Measurements from ENCODE around the gene NUTM2F.
"Not testable (repeated sequence)": the region's sequence is repeated elsewhere in the genome, so short reads cannot be mapped to it uniquely, and the experiment has no call there.

NUTM2F gene

DNA sequence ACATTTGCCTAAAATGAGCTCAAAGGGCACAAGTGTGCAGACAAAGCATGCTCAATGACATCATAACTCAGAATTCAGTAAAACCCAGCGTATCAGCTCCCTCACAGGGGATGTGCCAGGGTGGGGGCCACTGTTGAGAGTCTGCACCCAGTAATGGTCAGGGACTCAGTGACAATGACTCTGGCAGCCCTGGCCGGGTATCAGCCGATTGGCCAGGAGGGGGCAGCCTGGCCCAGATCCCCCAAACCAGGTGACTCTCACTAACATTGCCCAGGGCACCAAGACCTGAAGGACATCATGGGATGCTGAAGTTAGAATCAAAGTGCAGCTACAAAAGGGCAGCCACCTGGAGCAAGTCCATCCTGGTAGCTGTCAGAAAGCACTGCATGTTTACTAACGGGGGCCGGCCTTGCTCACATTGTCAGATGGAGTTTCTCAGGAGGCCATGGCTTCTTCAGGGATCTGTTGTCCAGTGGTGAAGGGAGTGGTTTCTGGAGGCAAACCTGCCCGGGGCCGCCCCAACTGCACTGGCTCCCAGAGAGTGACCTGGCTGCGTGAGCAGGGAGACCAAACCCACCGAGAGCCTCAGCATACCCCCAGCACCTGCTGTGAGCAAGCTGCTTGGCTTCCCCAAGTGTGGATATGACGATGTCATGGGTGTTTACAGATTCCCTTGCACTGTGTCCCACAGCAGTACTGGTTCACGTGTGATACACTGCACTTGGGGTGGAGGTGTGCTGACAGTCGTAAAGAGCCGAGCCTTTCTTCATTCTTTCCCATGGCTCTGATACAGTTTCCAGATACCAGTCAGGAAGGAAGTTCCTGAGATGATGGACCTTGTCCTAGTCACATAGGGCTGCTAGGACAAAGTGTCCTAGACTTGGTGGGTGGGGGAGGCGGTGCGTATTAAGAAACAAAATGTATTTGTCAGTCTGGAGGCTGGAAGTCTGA, 13.1 kb downstream of the NUTM2F start:
- in situ Hi-C loops (cut with MboI; ENCODE audit: low sequenced_read_pairs): not testable (repeated sequence)

DNA sequence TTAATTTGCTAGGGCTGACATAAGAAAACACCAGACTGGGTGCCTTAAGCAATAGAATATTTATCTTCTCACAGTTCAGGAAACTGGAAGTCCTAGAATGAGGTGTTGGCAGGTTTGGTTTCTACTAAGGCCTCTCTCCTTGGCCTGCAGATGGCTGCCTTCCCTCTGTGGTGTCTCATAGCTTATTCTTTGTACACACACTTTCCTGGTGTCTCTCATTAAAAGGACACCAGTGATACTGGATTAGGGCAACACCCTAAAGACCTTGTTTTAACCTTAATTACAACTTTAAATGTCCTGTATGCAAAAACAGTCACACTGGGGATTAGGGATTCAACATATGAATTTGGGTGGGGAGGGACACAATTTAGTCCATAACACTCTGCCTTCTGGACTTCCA, 25.1 kb downstream of the NUTM2F start:
- in situ Hi-C loops (cut with MboI; ENCODE audit: low sequenced_read_pairs): no loop called here

DNA sequence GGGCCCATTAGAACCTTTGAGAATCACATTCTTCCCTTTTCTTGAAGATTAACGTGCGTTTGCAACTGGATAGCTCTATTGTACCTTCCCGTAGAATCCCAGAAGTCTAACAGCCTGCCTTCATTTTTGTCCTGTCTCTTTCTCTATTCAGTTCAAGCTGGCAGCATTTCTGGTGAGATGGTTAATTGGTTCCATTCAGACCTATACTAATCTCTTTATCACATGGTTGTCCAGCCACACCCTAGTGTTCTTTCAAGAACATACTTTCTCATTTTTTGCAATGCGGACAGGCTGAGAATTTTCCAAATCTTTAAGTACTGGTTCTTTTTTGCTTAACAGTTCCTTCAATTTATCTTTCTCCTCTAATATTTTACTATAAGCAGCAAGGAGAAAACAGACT, 26.0 kb downstream of the NUTM2F start:
- in situ Hi-C loops (cut with MboI; ENCODE audit: low sequenced_read_pairs): no loop called here

DNA sequence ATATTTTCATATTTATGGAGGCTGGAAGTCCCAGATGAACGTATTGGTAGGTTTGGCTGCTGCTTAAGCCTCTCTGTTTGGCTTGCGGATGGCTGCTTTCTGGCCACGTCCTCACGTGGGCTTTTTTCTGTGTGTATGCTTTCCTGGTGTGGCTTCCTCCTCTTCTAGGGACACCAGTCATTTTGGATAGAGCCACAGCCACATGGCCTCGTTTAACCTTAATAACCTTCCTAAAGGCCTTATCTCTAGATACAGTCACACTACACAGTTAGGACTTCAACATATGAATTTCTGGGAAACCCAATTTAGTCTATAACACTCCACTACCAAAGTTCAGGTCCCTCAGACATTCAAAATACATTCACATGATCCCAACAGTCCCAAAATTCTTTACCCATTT, 26.9 kb downstream of the NUTM2F start:
- in situ Hi-C loops (cut with MboI; ENCODE audit: low sequenced_read_pairs): no loop called here

DNA sequence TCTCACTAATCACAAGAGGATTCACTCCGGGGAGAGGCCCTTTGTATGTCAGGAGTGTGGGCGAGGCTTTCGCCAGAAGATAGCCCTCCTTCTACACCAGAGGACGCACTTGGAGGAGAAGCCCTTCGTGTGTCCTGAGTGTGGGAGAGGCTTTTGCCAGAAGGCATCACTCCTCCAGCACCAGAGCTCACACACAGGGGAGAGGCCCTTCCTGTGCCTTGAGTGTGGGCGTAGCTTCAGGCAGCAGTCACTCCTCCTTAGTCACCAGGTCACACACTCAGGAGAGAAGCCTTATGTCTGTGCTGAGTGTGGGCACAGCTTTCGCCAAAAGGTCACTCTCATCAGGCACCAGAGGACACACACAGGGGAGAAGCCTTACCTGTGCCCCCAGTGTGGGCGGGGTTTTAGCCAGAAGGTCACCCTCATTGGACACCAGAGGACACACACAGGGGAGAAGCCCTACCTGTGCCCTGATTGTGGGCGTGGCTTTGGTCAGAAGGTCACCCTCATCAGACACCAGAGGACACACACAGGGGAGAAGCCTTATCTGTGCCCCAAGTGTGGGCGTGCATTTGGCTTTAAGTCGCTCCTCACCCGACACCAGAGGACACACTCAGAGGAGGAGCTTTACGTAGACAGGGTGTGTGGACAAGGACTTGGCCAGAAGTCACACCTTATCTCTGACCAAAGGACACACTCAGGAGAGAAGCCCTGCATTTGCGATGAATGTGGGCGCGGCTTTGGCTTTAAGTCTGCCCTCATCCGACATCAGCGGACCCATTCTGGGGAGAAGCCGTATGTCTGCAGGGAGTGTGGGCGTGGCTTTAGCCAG, 27.8 kb downstream of the NUTM2F start:
- in situ Hi-C loops (cut with MboI; ENCODE audit: low sequenced_read_pairs): no loop called here

DNA sequence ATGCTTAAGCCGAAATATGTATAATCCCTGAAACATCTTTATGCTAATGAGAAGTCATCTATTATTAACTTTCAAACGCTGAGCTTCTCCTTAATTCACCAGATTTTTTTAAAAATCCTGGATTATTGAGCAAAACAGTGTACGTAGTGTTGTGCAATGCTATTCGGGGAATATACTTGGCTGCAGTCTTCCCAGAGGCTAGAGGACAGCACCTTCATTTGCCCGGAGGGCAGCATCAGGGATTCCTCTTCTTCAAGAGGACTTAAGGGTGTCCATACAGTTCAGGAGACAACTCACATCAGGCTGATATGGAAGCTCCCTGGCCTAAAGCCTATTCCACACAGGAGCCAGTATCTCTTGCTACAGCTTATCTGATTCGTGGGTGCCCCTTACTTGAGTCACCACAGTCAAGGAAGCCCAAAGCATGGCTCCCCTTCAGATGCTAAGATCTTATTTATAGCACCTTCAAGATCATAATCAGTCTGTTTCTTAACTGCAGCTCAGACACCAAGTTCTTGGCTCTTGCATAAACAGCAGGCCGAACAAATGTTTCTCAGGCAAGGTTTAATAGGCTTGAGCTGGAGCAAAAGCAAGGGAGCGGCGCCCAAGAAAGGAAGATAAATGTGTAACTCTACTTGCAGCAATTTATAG, 29.4 kb downstream of the NUTM2F start:
- in situ Hi-C loops (cut with MboI; ENCODE audit: low sequenced_read_pairs): no loop called here

DNA sequence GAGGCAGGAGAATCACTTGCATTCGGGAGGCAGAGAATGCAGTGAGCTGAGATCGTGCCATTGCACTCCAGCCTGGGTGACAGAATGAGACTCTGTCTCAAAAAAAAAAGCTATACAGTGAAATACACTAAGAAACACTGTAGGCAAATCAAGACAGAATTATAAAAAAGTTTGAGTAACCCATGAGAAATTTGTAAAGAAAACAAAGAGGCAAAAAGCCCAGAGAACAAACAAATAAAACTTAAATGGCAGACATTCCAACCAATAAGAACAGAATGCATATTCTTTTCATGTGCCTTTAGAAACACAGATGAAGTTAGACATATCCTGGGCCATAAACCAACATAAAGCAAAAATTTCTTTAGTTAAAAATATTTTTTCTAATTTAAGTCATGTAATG, 38.8 kb downstream of the NUTM2F start:
- in situ Hi-C loops (cut with MboI; ENCODE audit: low sequenced_read_pairs): no loop called here

DNA sequence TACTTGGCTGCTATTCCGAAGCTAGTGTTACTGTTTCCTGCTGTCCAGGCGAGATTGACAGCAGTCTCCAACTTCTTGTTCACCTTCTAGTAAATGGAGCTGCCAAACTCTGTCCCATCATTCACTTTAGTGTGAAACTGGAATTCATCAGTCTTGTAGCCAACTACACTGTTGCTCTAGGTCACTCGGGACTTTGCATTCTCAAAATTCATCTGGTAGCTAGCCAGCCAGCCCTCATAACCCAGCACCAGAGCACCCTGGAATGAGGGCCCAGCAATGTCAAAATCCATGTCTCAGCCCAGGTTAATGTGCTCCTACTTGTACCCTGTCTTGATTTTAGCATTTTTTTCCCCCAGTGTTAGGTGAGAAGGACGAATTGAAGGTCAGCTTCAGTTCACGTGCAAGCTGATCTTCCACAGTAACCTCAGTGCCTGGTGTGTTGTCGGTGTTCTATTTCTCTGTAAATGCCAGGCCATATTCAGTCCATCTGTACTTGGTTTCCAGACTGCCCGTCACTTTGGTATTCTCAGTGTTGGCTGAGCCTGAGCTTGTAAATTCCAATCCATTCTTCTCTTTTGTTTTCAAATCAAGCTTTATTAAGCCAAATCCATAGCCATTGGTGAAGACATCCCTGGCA, 40.4 kb downstream of the NUTM2F start:
- in situ Hi-C loops (cut with MboI; ENCODE audit: low sequenced_read_pairs): no loop called here

DNA sequence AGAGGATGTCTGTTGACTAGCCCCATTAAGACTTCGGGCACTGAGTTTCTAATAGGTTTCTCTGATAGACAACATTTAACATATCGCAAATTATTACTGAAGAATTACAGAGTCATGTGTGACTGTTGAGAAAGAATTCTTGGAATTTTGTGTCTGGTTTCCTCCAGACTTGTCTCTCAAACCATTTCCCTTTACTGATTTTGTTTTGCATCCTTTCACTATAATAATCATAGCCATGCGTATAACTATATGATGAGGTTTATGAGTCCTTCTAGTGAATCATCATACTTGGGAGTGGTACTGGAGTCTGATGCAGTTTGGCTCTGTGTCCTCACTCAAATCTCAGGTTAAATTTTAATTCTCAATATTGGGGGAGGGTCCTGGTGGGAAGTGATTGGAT, 42.3 kb downstream of the NUTM2F start:
- in situ Hi-C loops (cut with MboI; ENCODE audit: low sequenced_read_pairs): no loop called here

DNA sequence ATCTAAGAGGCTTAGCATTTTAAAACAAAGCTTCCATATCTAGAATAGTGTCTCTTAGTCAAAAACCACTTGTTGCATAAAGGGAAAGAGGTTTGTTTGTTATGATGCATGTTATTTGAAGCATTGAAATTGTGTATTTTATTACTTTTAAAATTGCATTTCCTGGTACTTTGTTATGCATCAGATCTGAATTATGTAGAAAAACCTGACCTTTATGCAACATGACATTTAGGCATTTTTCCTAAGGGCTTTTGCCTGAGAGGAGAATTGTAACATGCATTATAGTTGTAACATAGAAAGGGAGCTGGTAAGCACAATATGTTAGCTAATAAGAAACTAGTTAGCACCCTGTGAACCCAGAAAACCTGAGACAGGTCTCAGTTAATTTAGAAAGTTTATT, 47.3 kb downstream of the NUTM2F start:
- in situ Hi-C loops (cut with MboI; ENCODE audit: low sequenced_read_pairs): no loop called here

DNA sequence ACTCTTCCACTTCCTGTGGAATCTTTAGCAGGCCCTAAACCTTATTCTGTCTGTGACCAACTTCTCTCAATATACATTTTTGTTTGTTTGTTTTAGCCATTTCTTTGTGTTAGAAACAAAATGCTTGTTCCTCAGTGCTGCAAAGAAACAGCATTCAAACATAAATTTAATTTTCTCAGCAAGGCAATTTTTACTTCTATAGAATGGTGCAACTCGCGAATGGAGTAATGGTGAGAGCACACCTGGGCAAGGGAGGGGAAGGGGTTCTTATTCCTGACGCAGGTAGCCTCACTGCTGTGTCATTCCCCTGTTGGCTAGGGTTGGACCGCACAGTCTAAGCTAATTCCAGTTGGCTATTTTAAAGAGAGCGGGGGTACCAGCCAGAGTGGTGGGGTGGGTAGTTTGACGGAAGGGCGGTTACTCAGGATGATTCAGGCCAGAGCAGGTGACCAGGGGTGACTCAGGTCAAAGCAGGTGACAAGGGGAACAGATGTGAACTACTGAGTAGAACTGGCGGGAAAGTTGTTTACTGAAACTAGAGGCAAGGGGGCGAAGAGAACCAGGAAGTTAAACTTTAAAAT, 47.9 kb downstream of the NUTM2F start:
- in situ Hi-C loops (cut with MboI; ENCODE audit: low sequenced_read_pairs): no loop called here

DNA sequence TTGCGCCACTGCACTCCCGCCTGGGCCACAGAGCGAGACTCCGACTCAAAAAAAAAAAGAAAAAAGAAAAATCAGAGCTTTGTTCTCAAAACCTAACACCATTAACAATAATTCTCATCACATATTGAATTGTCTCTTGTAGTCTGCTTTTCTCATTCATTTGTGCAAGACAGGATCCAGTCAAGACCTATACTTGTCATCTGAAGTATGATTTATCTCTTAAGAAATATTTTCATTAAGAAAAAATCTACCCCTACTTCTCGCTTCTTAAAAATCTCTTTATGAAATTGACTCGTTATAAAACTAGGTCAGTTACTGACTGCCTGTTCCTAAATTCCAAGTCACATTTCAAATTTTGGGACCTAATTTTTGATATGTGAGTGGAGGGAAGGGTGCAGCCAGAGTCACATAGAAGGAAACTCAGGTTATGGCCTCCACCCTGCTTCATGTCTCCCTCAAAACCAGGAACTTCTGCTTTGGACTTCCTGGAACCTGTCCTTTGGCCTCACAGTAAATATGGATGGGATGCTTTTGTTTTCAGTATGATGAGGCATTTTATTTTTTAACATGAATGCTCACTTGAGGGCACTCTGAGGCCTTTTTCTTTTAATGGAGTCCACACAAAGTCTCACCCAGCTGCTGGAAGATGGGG, 50.4 kb downstream of the NUTM2F start:
- in situ Hi-C loops (cut with MboI; ENCODE audit: low sequenced_read_pairs): no loop called here

DNA sequence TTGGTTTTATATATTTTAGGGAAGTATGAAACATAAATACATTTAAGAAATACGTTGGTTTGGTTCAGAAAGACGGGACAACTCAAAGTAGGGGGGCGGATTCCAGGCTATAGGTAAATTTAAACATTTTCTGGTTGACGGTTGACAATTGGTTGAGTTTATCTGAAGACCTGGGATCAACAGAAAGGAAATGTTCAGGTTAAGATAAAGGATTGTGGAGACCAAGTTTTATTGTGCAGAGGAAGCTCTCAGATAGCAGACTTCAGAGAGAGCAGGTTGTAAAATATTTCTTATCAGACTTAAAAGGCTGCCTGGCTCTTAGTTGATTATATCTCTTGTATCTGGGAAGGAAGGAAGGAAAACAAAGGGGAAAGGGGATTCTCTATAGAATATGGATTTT, 51.4 kb downstream of the NUTM2F start:
- in situ Hi-C loops (cut with MboI; ENCODE audit: low sequenced_read_pairs): not testable (repeated sequence)

DNA sequence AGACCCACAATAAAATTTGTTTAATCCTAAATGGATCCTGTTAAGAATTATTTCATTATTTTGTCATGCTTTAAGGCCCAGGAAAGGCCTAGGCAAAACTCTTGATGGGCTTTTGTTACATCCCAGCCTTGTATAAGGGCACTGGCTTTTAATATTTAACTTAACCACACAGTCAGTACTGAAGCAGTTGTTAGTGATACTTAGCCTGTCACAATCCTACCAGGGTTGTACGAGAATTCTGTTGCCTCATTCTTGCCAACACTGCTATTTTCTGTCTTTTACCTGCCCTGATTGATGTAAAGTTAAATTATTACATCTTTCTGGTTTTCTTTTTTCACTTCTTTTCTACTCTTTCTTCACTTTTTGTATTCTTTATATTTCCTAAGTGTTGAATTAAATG, 58.4 kb downstream of the NUTM2F start:
- in situ Hi-C loops (cut with MboI; ENCODE audit: low sequenced_read_pairs): no loop called here

DNA sequence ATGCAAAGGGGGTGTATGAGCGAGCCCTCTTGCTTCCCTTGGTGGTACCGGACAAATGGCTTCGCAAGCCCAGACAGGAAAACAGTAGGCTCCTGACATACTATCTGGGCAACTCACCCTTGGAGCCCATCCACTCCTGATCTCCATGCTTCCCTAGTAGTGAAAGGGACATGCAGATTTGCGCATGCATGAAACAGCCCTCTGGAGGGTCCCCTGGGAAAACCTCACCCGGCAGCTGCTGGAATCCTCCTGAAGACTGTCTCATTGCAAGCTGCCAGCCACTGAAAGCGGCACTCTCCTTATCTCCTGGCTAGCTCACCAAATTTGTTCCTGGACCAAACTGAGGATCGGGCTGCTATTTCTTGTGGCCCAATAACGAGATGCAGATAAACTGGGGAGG, 59.2 kb downstream of the NUTM2F start:
- in situ Hi-C loops (cut with MboI; ENCODE audit: low sequenced_read_pairs): no loop called here

Data from HL-60/S4 treated with retinoic acid at 250 ng/mL for 4 days and 3 days (cell line).